PC-3 (cell line): Measurements from ENCODE around the gene ST6GALNAC6. TPM values are rescaled to one million over a fixed set of nuclear protein-coding genes. Genes with fewer than 3 reads are reported as not detected.

Experiments
- ATAC-seq: fragments of 200-7000 bp; cut with Tn5 transposase; 2 replicates; pipeline ENCODE4 v1.9.1; 2020; ENCODE audit warnings: mild to moderate bottlenecking, moderate library complexity
- BruUV-seq: library from RNA; stranded (reverse); fragments of 400-500 nt; replicated peaks from 2 replicates; lab custom pipeline; 2021; lab: Mats Ljungman, UMichigan
- CTCF ChIA-PET: fragments of 300-600 bp; sonication (Branson Sonifier 250); formaldehyde crosslinking; loops from one replicate; lab custom pipeline; 2022; ENCODE audit warnings: antibody characterized with exemption; lab: Charles Lee
- POLR2A ChIA-PET: fragments of 300-600 bp; sonication (Branson Sonifier 250); formaldehyde crosslinking; loops from one replicate; lab custom pipeline; 2022; ENCODE audit warnings: antibody characterized with exemption; ENCODE audit not compliant: unreplicated experiment; lab: Charles Lee
- DNase-seq: peaks from one replicate; pipeline ENCODE4 v3.0.0-alpha.2; 2015
- H2AFZ ChIP-seq: fragments of 300-600 bp; sonication (generic); 2 replicates; pipeline ENCODE4 v1.6.0; 2016; ENCODE audit warnings: antibody characterized with exemption, low read length
- H3F3A ChIP-seq: fragments of 300-600 bp; sonication (generic); one replicate; pipeline ENCODE4 v1.6.0; 2017; ENCODE audit warnings: antibody characterized with exemption, low read length, control low read depth, mild to moderate bottlenecking; ENCODE audit not compliant: unreplicated experiment
- H3K27ac ChIP-seq: fragments of 300-600 bp; sonication (generic); 2 replicates; pipeline ENCODE4 v1.5.1; 2016; ENCODE audit warnings: mild to moderate bottlenecking, low read length
- H3K27me3 ChIP-seq: fragments of 300-600 bp; sonication (generic); 2 replicates; pipeline ENCODE4 v1.6.1; 2016; ENCODE audit warnings: low read length, mixed read lengths
- H3K36me3 ChIP-seq: fragments of 300-600 bp; sonication (generic); 2 replicates; pipeline ENCODE4 v1.6.1; 2016; ENCODE audit warnings: low read depth, mixed run types, low read length, mixed read lengths
- H3K4me1 ChIP-seq: fragments of 300-600 bp; sonication (generic); 2 replicates; pipeline ENCODE4 v1.5.1; 2016; ENCODE audit warnings: low read length; ENCODE audit not compliant: insufficient read depth
- H3K4me2 ChIP-seq: fragments of 300-600 bp; sonication (generic); 2 replicates; pipeline ENCODE4 v1.6.0; 2016; ENCODE audit warnings: low read length
- H3K4me3 ChIP-seq: fragments of 300-600 bp; sonication (generic); 2 replicates; pipeline ENCODE4 v1.5.1; 2016; ENCODE audit warnings: mild to moderate bottlenecking, low read length, mixed read lengths
- H3K79me2 ChIP-seq: fragments of 300-600 bp; sonication (generic); 2 replicates; pipeline ENCODE4 v1.6.1; 2017; ENCODE audit warnings: low read length, mixed read lengths
- H3K9ac ChIP-seq: fragments of 300-600 bp; sonication (generic); 2 replicates; pipeline ENCODE4 v1.6.0; 2016; ENCODE audit warnings: mild to moderate bottlenecking, low read length
- H3K9me2 ChIP-seq: fragments of 300-600 bp; sonication (generic); replicated peaks from 2 replicates; pipeline ENCODE4 v1.6.1; 2016; ENCODE audit warnings: mixed run types, low read length, mixed read lengths
- H3K9me3 ChIP-seq: fragments of 300-600 bp; sonication (generic); 2 replicates; pipeline ENCODE4 v1.6.1; 2016; ENCODE audit warnings: low read length, mixed read lengths
- H4K20me1 ChIP-seq: fragments of 300-600 bp; sonication (generic); 2 replicates; pipeline ENCODE4 v1.6.1; 2016; ENCODE audit warnings: low read length, mixed read lengths
- CTCF ChIP-seq: fragments of 300-600 bp; sonication (generic); conservative IDR thresholded peaks from 2 replicates; pipeline ENCODE4 v1.5.1; 2017; ENCODE audit warnings: antibody characterized with exemption, low read depth, mild to moderate bottlenecking, low read length
- EZH2 ChIP-seq: fragments of 300-600 bp; sonication (generic); IDR thresholded peaks from one replicate; pipeline ENCODE4 v1.6.1; 2017; ENCODE audit warnings: antibody characterized with exemption, mild to moderate bottlenecking, low read length; ENCODE audit not compliant: unreplicated experiment
- EZH2phosphoT487 ChIP-seq: fragments of 300-600 bp; sonication (generic); IDR thresholded peaks from 2 replicates; pipeline ENCODE4 v1.6.1; 2018; ENCODE audit warnings: mild to moderate bottlenecking, antibody characterized with exemption, low read length, borderline replicate concordance
- intact Hi-C: fragments of 100-400 bp; cut with micrococcal nuclease; formaldehyde crosslinking; loops from 2 replicates; pipeline ENCODE4 v1.9.0; 2023
- total RNA-seq: library from RNA; depleted of rRNA; stranded (reverse); fragments of >200 nt; gene quantifications from 2 replicates; pipeline ENCODE4 v1.2.3, GENCODE V29; 2014

Gene ST6GALNAC6
- total RNA-seq, 1 experiment from 2014 or later, result 14.5 TPM

GRCh38 chr9:127867356-127868277 is 31.8 kb downstream of the ST6GALNAC6 start:
- intact Hi-C loops, result no loop called here
- CTCF ChIA-PET, result no interaction called here
- no peak overlapping the region for H3K4me2 ChIP-seq

GRCh38 chr9:127866535-127866934 is 32.9 kb downstream of the ST6GALNAC6 start:
- Histone ChIP-seq H2AFZ (no peak overlapping the region), H3K79me2 (no peaks in the 10 kb centered on the region), H3F3A (no peaks in the 10 kb centered on the region), H3K4me2 (no peak overlapping the region), H3K27me3 (no peaks in the 10 kb centered on the region), H3K9me2 (no peaks in the 10 kb centered on the region), H3K27ac (no peak overlapping the region), H3K36me3 (no peaks in the 10 kb centered on the region), H4K20me1 (no peaks in the 10 kb centered on the region), H3K9me3 (no peaks in the 10 kb centered on the region), H3K4me3 (no peak overlapping the region), H3K9ac (no peak overlapping the region), H3K4me1 (no peaks in the 10 kb centered on the region)
- TF ChIP-seq EZH2 (no peak), EZH2phosphoT487 (no peak), CTCF (no peak)
- ATAC-seq (no peak), DNase-seq (no peak)
- POLR2A ChIA-PET, result no interaction called here
- intact Hi-C loops, result no loop called here
- CTCF ChIA-PET, result no interaction called here
- BruUV-seq, result no TSS peak

More at GRCh38 chr9:127867356-127868277, 31.8 kb downstream of the ST6GALNAC6 start:
- Histone ChIP-seq H3K27ac (no peak overlapping the region), H3K4me3 (no peak overlapping the region), H3K9ac (no peak overlapping the region), H3K9me2 (no peaks in the 10 kb centered on the region), H3F3A (no peaks in the 10 kb centered on the region), H3K79me2 (no peaks in the 10 kb centered on the region), H2AFZ (no peak overlapping the region), H4K20me1 (no peaks in the 10 kb centered on the region), H3K4me1 (no peaks in the 10 kb centered on the region), H3K9me3 (no peaks in the 10 kb centered on the region), H3K36me3 (no peaks in the 10 kb centered on the region), H3K27me3 (no peaks in the 10 kb centered on the region)
- DNase-seq, result no peak
- POLR2A ChIA-PET, result no interaction called here
- TF ChIP-seq EZH2phosphoT487 (no peak), EZH2 (no peak), CTCF (no peak)
- no TSS peak for BruUV-seq
- no peak for ATAC-seq
